HEK293 (cell line): ENCODE data around the gene GNA12.

Source experiments
- CTCF ChIP-seq: fragments of 450-650 bp; formaldehyde crosslinking; IDR thresholded peaks from 2 replicates; pipeline ENCODE4 v1.5.1; 2016; ENCODE audit warnings: missing biosample characterization, missing genetic modification characterization
- KLF10 ChIP-seq: fragments of 450-650 bp; IDR thresholded peaks from 2 replicates; pipeline ENCODE4 v1.5.1; 2018; ENCODE audit warnings: missing biosample characterization, mild to moderate bottlenecking, missing genetic modification characterization
- SETDB1 ChIP-seq: IDR thresholded peaks from one replicate; pipeline ENCODE4 v1.6.1; 2017; ENCODE audit warnings: mild to moderate bottlenecking, low read length, moderate library complexity, mixed read lengths; ENCODE audit not compliant: insufficient read length
- ZBTB44 ChIP-seq: fragments of 450-650 bp; IDR thresholded peaks from 2 replicates; pipeline ENCODE4 v1.5.1; 2018; ENCODE audit warnings: missing biosample characterization, mild to moderate bottlenecking, missing genetic modification characterization
- ZNF785 ChIP-seq: fragments of 450-650 bp; formaldehyde crosslinking; IDR thresholded peaks from 2 replicates; pipeline ENCODE4 v1.5.1; 2016; ENCODE audit warnings: missing biosample characterization, missing genetic modification characterization
- ZXDB ChIP-seq: fragments of 450-650 bp; formaldehyde crosslinking; IDR thresholded peaks from 2 replicates; pipeline ENCODE4 v1.5.1; 2016; ENCODE audit warnings: missing biosample characterization, missing genetic modification characterization

GRCh38 chr7:2777898-2778535 is 66.1 kb downstream of the GNA12 start:
- TF ChIP-seq ZXDB (tag by site-specific recombination) (no peak), SETDB1 (no peak), CTCF (tag by site-specific recombination) (no peak), KLF10 (tag by site-specific recombination) (no peak), ZBTB44 (no peak), ZNF785 (tag by site-specific recombination) (no peak)
